Mesenchymal stem cell (in vitro differentiated cells and primary cell): ENCODE results near the gene CRLF2.
"Not testable (repeated sequence)": the region's sequence is repeated elsewhere in the genome, so short reads cannot be mapped to it uniquely, and the experiment has no call there.

Experiments
- DNase-seq: peaks from one replicate; pipeline ENCODE4 v3.0.0-alpha.2; 2013
- H2AFZ ChIP-seq: one replicate; pipeline ENCODE4 v1.6.1; 2013; ENCODE audit warnings: low read depth, mild to moderate bottlenecking, control low read depth, inconsistent platforms, low read length, moderate library complexity
- H2AK5ac ChIP-seq: 2 replicates; pipeline ENCODE4 v1.6.1; 2013; ENCODE audit warnings: low read length, moderate library complexity, mild to moderate bottlenecking, inconsistent platforms; ENCODE audit not compliant: severe bottlenecking
- H2BK120ac ChIP-seq: one replicate; pipeline ENCODE4 v1.6.1; 2013; ENCODE audit warnings: low read depth, mild to moderate bottlenecking, inconsistent platforms, low read length, moderate library complexity
- H2BK12ac ChIP-seq, 2 experiments: one replicate each; pipeline ENCODE4 v1.6.1; 2013; ENCODE audit warnings: inconsistent platforms in 2 of 2, low read length in 2 of 2, mild to moderate bottlenecking in 2 of 2, moderate library complexity in 2 of 2, control low read depth in 1 of 2
- H2BK15ac ChIP-seq: one replicate; pipeline ENCODE4 v1.6.1; 2013; ENCODE audit warnings: mild to moderate bottlenecking, low read depth, inconsistent platforms; ENCODE audit not compliant: poor library complexity, severe bottlenecking
- H2BK5ac ChIP-seq: 2 replicates; pipeline ENCODE4 v1.6.1; 2013; ENCODE audit warnings: low read depth, mild to moderate bottlenecking, low read length, control low read depth, inconsistent platforms; ENCODE audit not compliant: poor library complexity, severe bottlenecking
- H3K14ac ChIP-seq, 2 experiments: one replicate each; pipeline ENCODE4 v1.6.1; 2013; ENCODE audit warnings: inconsistent platforms in 2 of 2, low read length in 2 of 2, control low read depth in 1 of 2, mild to moderate bottlenecking in 1 of 2, moderate library complexity in 1 of 2
- H3K18ac ChIP-seq, 2 experiments: one replicate each; pipeline ENCODE4 v1.6.1; 2013; ENCODE audit warnings: inconsistent platforms in 2 of 2, low read length in 2 of 2, control low read depth in 1 of 2, low read depth in 1 of 2, mild to moderate bottlenecking in 1 of 2
- H3K23ac ChIP-seq, 2 experiments: one replicate each; pipeline ENCODE4 v1.6.1; 2013; ENCODE audit warnings: inconsistent platforms in 2 of 2, low read length in 2 of 2, mild to moderate bottlenecking in 2 of 2, moderate library complexity in 2 of 2, control low read depth in 1 of 2
- H3K27ac ChIP-seq: 2 replicates; pipeline ENCODE4 v1.5.1; 2013; ENCODE audit warnings: mild to moderate bottlenecking, moderate library complexity, low read length, control low read depth, inconsistent platforms; ENCODE audit not compliant: poor library complexity, severe bottlenecking
- H3K27me3 ChIP-seq, 2 experiments: 2 replicates each; pipeline versions ENCODE4 v1.6.1 to v1.7.0; 2013; ENCODE audit warnings: low read length in 2 of 2, mild to moderate bottlenecking in 2 of 2, moderate library complexity in 2 of 2, control low read depth in 1 of 2, inconsistent platforms in 1 of 2; ENCODE audit not compliant: control insufficient read depth in 1 of 2, insufficient read depth in 1 of 2
- H3K36me3 ChIP-seq, 2 experiments: 2 replicates each; pipeline versions ENCODE4 v1.6.1 to v1.7.0; 2013; ENCODE audit warnings: low read length in 2 of 2, control low read depth in 1 of 2, inconsistent platforms in 1 of 2, low read depth in 1 of 2, mild to moderate bottlenecking in 1 of 2; ENCODE audit not compliant: insufficient read depth in 2 of 2, control insufficient read depth in 1 of 2
- H3K4ac ChIP-seq, 2 experiments: one replicate each; pipeline ENCODE4 v1.6.1; 2013; ENCODE audit warnings: inconsistent platforms in 2 of 2, low read length in 2 of 2, mild to moderate bottlenecking in 2 of 2, moderate library complexity in 2 of 2, control low read depth in 1 of 2, low read depth in 1 of 2
- H3K4me1 ChIP-seq: 2 replicates; pipeline ENCODE4 v1.6.1; 2013; ENCODE audit warnings: low read depth, low read length, control low read depth; ENCODE audit not compliant: control insufficient read depth, insufficient read depth
- H3K4me2 ChIP-seq: 2 replicates; pipeline ENCODE4 v1.6.1; 2013; ENCODE audit warnings: low read length, mild to moderate bottlenecking, inconsistent platforms; ENCODE audit not compliant: poor library complexity, severe bottlenecking
- H3K4me3 ChIP-seq, 2 experiments: 2 replicates each; pipeline versions ENCODE4 v1.5.1 to v1.7.0; 2013; ENCODE audit warnings: low read length in 2 of 2, mild to moderate bottlenecking in 2 of 2, control low read depth in 1 of 2, low read depth in 1 of 2; ENCODE audit not compliant: insufficient read depth in 1 of 2
- H3K79me1 ChIP-seq: replicated peaks from 2 replicates; pipeline ENCODE4 v1.6.1; 2013; ENCODE audit warnings: mild to moderate bottlenecking, control low read depth, low read length, inconsistent platforms; ENCODE audit not compliant: poor library complexity, severe bottlenecking
- H3K9ac ChIP-seq: 2 replicates; pipeline ENCODE4 v1.7.0; 2013; ENCODE audit warnings: mild to moderate bottlenecking, low read length, moderate library complexity
- H3K9me3 ChIP-seq: 2 replicates; pipeline ENCODE4 v1.7.0; 2013; ENCODE audit warnings: mild to moderate bottlenecking, low read length; ENCODE audit not compliant: control insufficient read depth
- H4K8ac ChIP-seq: one replicate; pipeline ENCODE4 v1.6.1; 2013; ENCODE audit warnings: inconsistent platforms, mild to moderate bottlenecking, low read length, moderate library complexity
- H4K91ac ChIP-seq: one replicate; pipeline ENCODE4 v1.6.1; 2013; ENCODE audit warnings: mild to moderate bottlenecking, low read length, inconsistent platforms
- WGBS: methylation state at CpG from one replicate; pipeline ENCODE4 v1.1.7; 2013; ENCODE audit warnings: mixed read lengths; 5-methylcytosine and 5-hydroxymethylcytosine counted together

The CRLF2 gene

DNA sequence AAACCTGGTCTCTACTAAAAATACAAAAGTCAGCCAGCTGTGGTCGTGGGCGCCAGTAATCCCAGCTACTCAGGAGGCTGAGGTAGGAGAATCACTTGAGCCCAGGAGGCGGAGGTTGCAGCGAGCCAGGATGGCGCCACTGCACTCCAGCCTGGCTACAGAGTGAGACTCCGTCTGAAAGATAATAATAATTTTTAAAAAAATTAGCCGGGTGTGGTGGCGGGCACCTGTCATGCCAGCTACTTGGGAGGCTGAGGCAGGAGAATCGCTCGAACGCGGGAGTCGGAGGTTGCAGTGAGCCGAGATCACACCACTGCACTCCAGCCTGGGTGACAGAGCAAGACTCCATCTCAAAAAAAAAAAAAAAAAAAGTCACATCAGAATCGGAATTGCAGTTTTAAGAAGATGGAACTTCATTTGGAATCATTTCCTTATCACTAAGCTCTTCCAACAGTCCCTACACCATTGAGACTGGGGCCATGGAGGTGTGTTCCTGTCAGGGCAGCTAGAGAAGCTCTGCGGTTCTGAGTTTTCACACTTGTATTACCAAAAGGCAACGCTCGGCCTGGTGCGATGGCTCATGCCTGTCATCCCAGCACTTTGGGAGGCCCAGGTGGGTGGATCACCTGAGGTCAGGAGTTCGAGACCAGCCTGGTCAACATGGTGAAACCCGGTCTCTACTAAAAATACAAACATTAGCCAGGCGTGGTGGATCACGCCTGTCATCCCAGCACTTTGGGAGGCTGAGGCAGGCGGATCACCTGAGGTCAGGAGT, 55.6 kb downstream of the CRLF2 start:
- H3K14ac ChIP-seq, H3K36me3 ChIP-seq, H2BK12ac ChIP-seq, H3K4me2 ChIP-seq, H3K18ac ChIP-seq, H3K9ac ChIP-seq, H4K91ac ChIP-seq, DNase-seq, H2AK5ac ChIP-seq, H2BK5ac ChIP-seq, H3K79me1 ChIP-seq, H3K27ac ChIP-seq, H4K8ac ChIP-seq, H3K23ac ChIP-seq, H2BK120ac ChIP-seq, H2BK15ac ChIP-seq, H3K4me3 ChIP-seq, H3K27me3 ChIP-seq, H3K4ac ChIP-seq, H2AFZ ChIP-seq, H3K4me1 ChIP-seq, H3K9me3 ChIP-seq: not testable (repeated sequence)
- 87% methylated on average over 24 of the region's 24 CpGs for WGBS

DNA sequence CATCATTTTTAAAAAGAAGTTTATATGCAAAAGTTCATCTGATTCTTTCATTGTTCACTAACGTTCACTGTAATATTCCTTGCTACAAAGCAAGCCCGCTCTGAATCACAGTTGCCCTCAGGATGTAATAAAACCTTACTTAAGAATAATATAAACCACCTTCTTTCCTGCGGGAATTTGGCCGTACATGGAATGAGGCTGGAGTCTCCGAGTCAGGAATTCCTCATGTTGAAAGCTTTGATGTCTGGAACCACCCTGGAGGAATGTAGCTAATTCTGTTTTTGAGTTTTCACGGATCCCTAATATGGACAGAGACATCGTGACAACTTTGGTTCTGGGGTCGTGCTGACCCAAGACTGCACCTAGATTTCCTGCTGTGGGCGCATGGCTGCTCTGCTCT, 58.5 kb downstream of the CRLF2 start:
- H2AK5ac ChIP-seq, result no peak overlapping the region
- no peak overlapping the region for H2BK120ac ChIP-seq
- H3K4ac ChIP-seq, result no peak overlapping the region
- H2AFZ ChIP-seq, result no peak overlapping the region
- H4K91ac ChIP-seq, result no peak overlapping the region
- no peaks in the 10 kb centered on the region for H3K79me1 ChIP-seq
- 41% methylated on average over 8 of the region's 9 CpGs for WGBS
- no peak overlapping the region for H3K23ac ChIP-seq
- H3K27ac ChIP-seq, result no peak overlapping the region
- H3K14ac ChIP-seq, result no peak overlapping the region
- H3K18ac ChIP-seq, result no peak overlapping the region
- H3K9ac ChIP-seq, result no peak overlapping the region
- no peaks in the 10 kb centered on the region for H3K36me3 ChIP-seq
- H2BK5ac ChIP-seq, result no peak overlapping the region
- no peaks in the 10 kb centered on the region for H3K9me3 ChIP-seq
- H3K4me2 ChIP-seq, result no peak overlapping the region
- no peak overlapping the region for H2BK12ac ChIP-seq
- H4K8ac ChIP-seq, result no peak overlapping the region
- peaks cover 0 to 2% of the 10 kb centered on the region in 2 experiments for H3K27me3 ChIP-seq
- no peaks in the 10 kb centered on the region for H3K4me1 ChIP-seq
- no peak overlapping the region for H3K4me3 ChIP-seq
- H2BK15ac ChIP-seq, result no peak overlapping the region
- no peak for DNase-seq

DNA sequence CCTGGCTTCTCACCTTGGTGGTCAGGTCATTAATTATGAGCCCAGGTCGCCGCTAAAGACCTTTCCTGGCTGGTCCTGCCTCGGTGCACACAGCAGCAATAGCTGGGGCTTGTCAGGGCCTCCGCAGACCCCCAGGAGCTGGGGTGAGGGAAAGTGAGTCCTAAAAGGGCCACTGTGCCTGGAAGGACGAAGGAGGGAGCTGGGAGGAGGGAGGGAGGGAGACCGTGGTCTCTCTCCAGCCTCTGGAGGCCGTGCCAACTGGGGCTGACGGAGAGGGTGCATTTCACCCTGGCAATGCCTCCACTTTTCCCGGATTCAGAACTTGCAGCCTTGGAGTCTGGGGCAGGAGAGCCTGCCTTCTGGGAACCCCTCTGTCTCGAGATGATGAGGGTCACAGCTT, 60.4 kb downstream of the CRLF2 start:
- no peaks in the 10 kb centered on the region for H3K36me3 ChIP-seq
- no peak overlapping the region for H3K4ac ChIP-seq
- H3K9me3 ChIP-seq, result no peaks in the 10 kb centered on the region
- no peak overlapping the region for H4K91ac ChIP-seq
- no peak overlapping the region for H3K27ac ChIP-seq
- peaks cover 0 to 2% of the 10 kb centered on the region in 2 experiments for H3K27me3 ChIP-seq
- DNase-seq, result no peak
- H2BK120ac ChIP-seq, result no peak overlapping the region
- H2AFZ ChIP-seq, result no peak overlapping the region
- no peak overlapping the region for H3K4me3 ChIP-seq
- WGBS, result 44% methylated on average over 10 of the region's 10 CpGs
- H4K8ac ChIP-seq, result no peak overlapping the region
- no peak overlapping the region for H2AK5ac ChIP-seq
- H3K79me1 ChIP-seq, result no peaks in the 10 kb centered on the region
- no peak overlapping the region for H3K9ac ChIP-seq
- H3K4me2 ChIP-seq, result no peak overlapping the region
- no peak overlapping the region for H3K14ac ChIP-seq
- H2BK12ac ChIP-seq, result no peak overlapping the region
- H2BK5ac ChIP-seq, result no peak overlapping the region
- no peak overlapping the region for H2BK15ac ChIP-seq
- H3K4me1 ChIP-seq, result no peaks in the 10 kb centered on the region
- no peak overlapping the region for H3K18ac ChIP-seq
- no peak overlapping the region for H3K23ac ChIP-seq

DNA sequence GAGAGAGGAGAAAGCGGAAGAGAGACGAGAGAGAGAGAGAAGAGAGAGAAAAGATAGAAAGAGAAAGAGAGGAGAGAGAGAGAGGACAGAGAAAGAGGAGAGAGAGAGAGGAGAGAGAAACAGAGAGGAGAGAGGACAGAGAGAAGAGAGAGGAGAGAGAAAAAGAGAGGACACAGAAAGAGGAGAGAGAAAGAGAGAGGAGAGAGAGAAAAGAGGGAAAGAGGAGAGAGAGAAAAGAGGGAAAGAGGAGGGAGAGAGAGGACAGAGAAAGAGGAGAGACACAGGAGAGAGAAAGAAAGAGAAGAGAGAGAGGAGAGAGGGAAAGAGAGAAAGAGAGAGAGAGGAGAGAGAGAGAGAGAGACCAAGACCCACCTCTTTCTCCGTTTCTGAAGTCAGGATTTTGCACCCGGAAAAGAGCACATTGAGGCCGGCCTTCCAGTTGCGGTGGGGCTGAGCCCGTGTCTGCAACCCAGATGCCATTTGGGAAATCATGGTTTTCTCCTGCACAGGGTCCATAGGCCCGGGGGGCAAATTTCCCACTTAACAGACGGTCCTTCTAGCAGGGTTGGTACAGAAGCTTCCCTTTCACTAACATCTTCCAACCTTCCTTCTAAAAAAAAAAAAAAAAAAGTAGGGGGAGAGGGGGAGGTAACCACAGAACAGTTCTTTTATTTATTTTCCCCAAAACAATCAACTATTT, 60.9 kb downstream of the CRLF2 start:
- no peak overlapping the region for H4K8ac ChIP-seq
- H2BK12ac ChIP-seq, result no peak overlapping the region
- no peak overlapping the region for H3K9ac ChIP-seq
- no peak overlapping the region for H3K27ac ChIP-seq
- H3K9me3 ChIP-seq, result no peaks in the 10 kb centered on the region
- no peak overlapping the region for H3K23ac ChIP-seq
- H2BK15ac ChIP-seq, result no peak overlapping the region
- H3K27me3 ChIP-seq, result peaks cover 0 to 2% of the 10 kb centered on the region in 2 experiments
- no peak overlapping the region for H3K18ac ChIP-seq
- H3K79me1 ChIP-seq, result no peaks in the 10 kb centered on the region
- no peak overlapping the region for H3K4ac ChIP-seq
- H3K4me2 ChIP-seq, result no peak overlapping the region
- no peak overlapping the region for H2AK5ac ChIP-seq
- no peak overlapping the region for H4K91ac ChIP-seq
- H3K4me1 ChIP-seq, result no peaks in the 10 kb centered on the region
- WGBS, result 67% methylated on average over 8 of the region's 9 CpGs
- H2BK120ac ChIP-seq, result no peak overlapping the region
- H3K4me3 ChIP-seq, result no peak overlapping the region
- no peak overlapping the region for H2BK5ac ChIP-seq
- no peak for DNase-seq
- H2AFZ ChIP-seq, result no peak overlapping the region
- no peak overlapping the region for H3K14ac ChIP-seq
- no peaks in the 10 kb centered on the region for H3K36me3 ChIP-seq
